H1 (cell line): ENCODE results near the gene WRAP53. TPM values are rescaled to one million over a fixed set of nuclear protein-coding genes. Genes with fewer than 3 reads are reported as not detected.
A peak's percentile ranks its signal among the peaks of the same experiment; 100 is the strongest.

ENCODE experiments used
- CTCF ChIA-PET: fragments of 300-600 bp; sonication (Branson Sonifier 250); formaldehyde crosslinking; loops from one replicate; lab custom pipeline; 2021; ENCODE audit not compliant: partially characterized antibody; lab: Charles Lee
- POLR2A ChIA-PET: fragments of 300-600 bp; sonication (Branson Sonifier 250); formaldehyde crosslinking; loops from one replicate; lab custom pipeline; 2021; ENCODE audit warnings: inconsistent platforms; ENCODE audit not compliant: partially characterized antibody; lab: Charles Lee
- DNase-seq, 2 experiments: peaks; one replicate each; pipeline versions ENCODE4 v3.0.0 to v3.0.0-alpha.2; 2010 to 2022; ENCODE audit warnings: low spot score in 2 of 2, low read depth in 1 of 2, mixed read lengths in 1 of 2
- FAIRE-seq: peaks from 2 replicates; lab custom pipeline; 2011; peaks lifted over from hg19 to GRCh38; lab: Jason Lieb, UNC
- H2AFZ ChIP-seq: 2 replicates; pipeline ENCODE4 v1.8.1; 2012; ENCODE audit warnings: low read length, inconsistent platforms
- H2AK5ac ChIP-seq: 2 replicates; pipeline ENCODE4 v1.6.1; 2013; ENCODE audit warnings: low read depth, low read length
- H2BK120ac ChIP-seq: replicated peaks from 2 replicates; pipeline ENCODE3; 2013; ENCODE audit warnings: low read depth, low read length, inconsistent platforms
- H2BK12ac ChIP-seq: 2 replicates; pipeline ENCODE4 v1.6.1; 2013; ENCODE audit warnings: low read depth, low read length
- H2BK15ac ChIP-seq: 2 replicates; pipeline ENCODE4 v1.6.1; 2013; ENCODE audit warnings: low read length
- H2BK20ac ChIP-seq: 2 replicates; pipeline ENCODE4 v1.6.1; 2013; ENCODE audit warnings: low read length
- H2BK5ac ChIP-seq: 2 replicates; pipeline ENCODE4 v1.6.1; 2013; ENCODE audit warnings: low read depth, low read length
- H3K14ac ChIP-seq: 2 replicates; pipeline ENCODE4 v1.6.1; 2013; ENCODE audit warnings: inconsistent platforms; ENCODE audit not compliant: insufficient read length
- H3K18ac ChIP-seq: 2 replicates; pipeline ENCODE4 v1.6.1; 2013; ENCODE audit warnings: low read length; ENCODE audit errors: extremely low read depth
- H3K23ac ChIP-seq: 2 replicates; pipeline ENCODE4 v1.6.1; 2013; ENCODE audit warnings: inconsistent platforms; ENCODE audit not compliant: insufficient read length
- H3K23me2 ChIP-seq: 2 replicates; pipeline ENCODE4 v1.6.1; 2013; ENCODE audit warnings: low read depth, low read length
- H3K27ac ChIP-seq: 2 replicates; pipeline ENCODE4 v1.6.1; 2011; ENCODE audit warnings: low read depth, low read length, inconsistent platforms
- H3K27me3 ChIP-seq, 4 experiments: replicated peaks in 1 of 4; 1 replicate in 1 of 4; 2 replicates in 3 of 4; pipeline versions ENCODE4 v1.6.1 to v1.8.1; 2011 to 2013; ENCODE audit warnings: low read length in 3 of 4, mild to moderate bottlenecking in 3 of 4, inconsistent platforms in 2 of 4, mixed read lengths in 2 of 4, moderate library complexity in 1 of 4; ENCODE audit not compliant: control insufficient read depth in 3 of 4, insufficient read depth in 3 of 4; ENCODE audit errors: extremely low read depth in 1 of 4
- H3K36me3 ChIP-seq, 4 experiments: 2 replicates each; pipeline versions ENCODE4 v1.6.1 to v1.8.1; 2011 to 2013; ENCODE audit warnings: mild to moderate bottlenecking in 4 of 4, low read length in 3 of 4, moderate library complexity in 2 of 4, control low read depth in 1 of 4, inconsistent platforms in 1 of 4; ENCODE audit not compliant: insufficient read depth in 4 of 4, control insufficient read depth in 2 of 4
- H3K4ac ChIP-seq: replicated peaks from 2 replicates; pipeline ENCODE3; 2013; ENCODE audit warnings: low read length, low read depth, mixed read lengths, inconsistent platforms; ENCODE audit not compliant: insufficient read length
- H3K4me1 ChIP-seq, 4 experiments: replicated peaks in 1 of 4; 1 replicate in 1 of 4; 2 replicates in 3 of 4; pipeline versions ENCODE4 v1.6.1 to v1.8.1; 2011 to 2013; ENCODE audit warnings: low read length in 3 of 4, inconsistent platforms in 2 of 4, mixed read lengths in 1 of 4; ENCODE audit not compliant: insufficient read depth in 4 of 4, control insufficient read depth in 3 of 4
- H3K4me2 ChIP-seq, 2 experiments: 2 replicates each; pipeline versions ENCODE4 v1.6.1 to v1.8.1; 2011 to 2013; ENCODE audit warnings: low read depth in 2 of 2, low read length in 2 of 2, control low read depth in 1 of 2, inconsistent platforms in 1 of 2, mild to moderate bottlenecking in 1 of 2; ENCODE audit not compliant: insufficient read depth in 1 of 2
- H3K4me3 ChIP-seq, 4 experiments: fragments of 200-600, 300-600 bp in 1 of 4; sonication (generic), shearing (Covaris generic), sonication (Bioruptor Twin) in 1 of 4; 2 replicates each; pipeline versions ENCODE4 v1.5.1 to v1.8.1; 2011 to 2016; ENCODE audit warnings: low read length in 4 of 4, low read depth in 3 of 4, control low read depth in 2 of 4, inconsistent platforms in 2 of 4, mild to moderate bottlenecking in 2 of 4, mixed read lengths in 1 of 4, moderate library complexity in 1 of 4; ENCODE audit not compliant: insufficient read depth in 2 of 4; ENCODE audit errors: extremely low read depth in 1 of 4
- H3K56ac ChIP-seq: replicated peaks from 2 replicates; pipeline ENCODE3; 2013; ENCODE audit warnings: low read depth, mild to moderate bottlenecking, mixed read lengths, low read length, inconsistent platforms; ENCODE audit not compliant: insufficient read length
- H3K79me1 ChIP-seq: 2 replicates; pipeline ENCODE4 v1.6.1; 2013; ENCODE audit warnings: low read depth, low read length, control low read depth
- H3K79me2 ChIP-seq, 2 experiments: 2 replicates each; pipeline versions ENCODE4 v1.6.1 to v1.8.1; 2012 to 2013; ENCODE audit warnings: low read length in 2 of 2, mild to moderate bottlenecking in 2 of 2, inconsistent platforms in 1 of 2; ENCODE audit not compliant: insufficient read depth in 2 of 2, control insufficient read depth in 1 of 2
- H3K9ac ChIP-seq, 4 experiments: replicated peaks in 1 of 4; 1 replicate in 1 of 4; 2 replicates in 3 of 4; pipeline versions ENCODE4 v1.6.1 to v1.8.1; 2011 to 2013; ENCODE audit warnings: low read depth in 3 of 4, low read length in 3 of 4, control low read depth in 2 of 4, mild to moderate bottlenecking in 2 of 4, moderate library complexity in 2 of 4, inconsistent platforms in 1 of 4; ENCODE audit errors: extremely low read depth in 1 of 4
- H3K9me3 ChIP-seq, 2 experiments: 2 replicates each; pipeline versions ENCODE4 v1.6.1 to v1.8.1; 2012 to 2013; ENCODE audit warnings: mild to moderate bottlenecking in 2 of 2, moderate library complexity in 2 of 2, control low read depth in 1 of 2, inconsistent platforms in 1 of 2, low read depth in 1 of 2, low read length in 1 of 2, mixed read lengths in 1 of 2; ENCODE audit not compliant: insufficient read depth in 2 of 2
- H4K20me1 ChIP-seq, 2 experiments: replicated peaks in 1 of 2; 2 replicates each; pipeline versions ENCODE3 to v1.8.1; 2011 to 2013; ENCODE audit warnings: inconsistent platforms in 2 of 2, low read length in 2 of 2, mild to moderate bottlenecking in 1 of 2; ENCODE audit not compliant: insufficient read depth in 2 of 2, control insufficient read depth in 1 of 2
- H4K5ac ChIP-seq: 2 replicates; pipeline ENCODE4 v1.6.1; 2013; ENCODE audit warnings: low read length, low read depth, mixed read lengths, inconsistent platforms; ENCODE audit not compliant: insufficient read length
- H4K8ac ChIP-seq: 2 replicates; pipeline ENCODE4 v1.8.0; 2013; ENCODE audit warnings: mild to moderate bottlenecking, moderate library complexity, low read length, inconsistent platforms; ENCODE audit not compliant: insufficient read depth; ENCODE audit errors: extremely low read depth
- H4K91ac ChIP-seq: replicated peaks from 2 replicates; pipeline ENCODE3; 2013; ENCODE audit warnings: low read length, mixed read lengths, inconsistent platforms; ENCODE audit not compliant: insufficient read length
- KDM1A ChIP-seq: fragments of 200-600, 300-600 bp; sonication (generic); IDR thresholded peaks from 2 replicates; pipeline ENCODE4 v1.7.1; 2016; ENCODE audit warnings: mild to moderate bottlenecking, low read length, borderline replicate concordance
- RNF2 ChIP-seq: fragments of 200-900, 300-1000 bp; sonication (generic); IDR thresholded peaks from 2 replicates; pipeline ENCODE4 v1.7.1; 2016; ENCODE audit warnings: borderline replicate concordance, low read depth, mild to moderate bottlenecking, antibody characterized with exemption, low read length; ENCODE audit not compliant: poor library complexity, severe bottlenecking; ENCODE audit errors: missing control alignments
- WGBS, 2 experiments: shearing (Covaris generic) in 1 of 2; methylation state at CpG; one replicate each; pipeline versions ENCODE4 v1.1.6 to v1.1.7; 2013 to 2015; ENCODE audit warnings: low lambda C conversion rate in 2 of 2, mixed read lengths in 2 of 2, inconsistent platforms in 1 of 2, low coverage in 1 of 2, missing lambda C conversion rate in 1 of 2; ENCODE audit not compliant: insufficient replicate concordance in 2 of 2, insufficient coverage in 1 of 2, insufficient read length in 1 of 2; ENCODE audit errors: extremely low coverage in 1 of 2, missing lambda C conversion rate in 1 of 2; 5-methylcytosine and 5-hydroxymethylcytosine counted together
- polyA plus RNA-seq, 7 experiments: library from polyadenylated mRNA; depleted of rRNA in 3 of 7; stranded (reverse) in 5 of 7; unstranded in 2 of 7; fragments of >200 nt in 5 of 7; fragments of 200-250 nt in 2 of 7; gene quantifications; 1 replicate in 5 of 7; 2 replicates in 1 of 7; 4 replicates in 1 of 7; pipeline versions ENCODE4 v1.2.1 to v1.2.3, GENCODE V29; 2011 to 2013; ENCODE audit warnings: missing spikeins in 2 of 7, mixed read lengths in 2 of 7
- total RNA-seq: library from RNA; stranded (reverse); fragmentation: NEBNext Ultra II Directional; extraction: Animal tissue kit (Norgen Biotek cat#: 25700); gene quantifications from 2 replicates; pipeline ENCODE4 v1.2.1, GENCODE V29; 2021

WRAP53 gene
- total and polyA plus RNA-seq, 2 of the 8 experiments (the other 6 are each of a cell fraction or from before 2014, with no cell fraction given) = 29.2 to 30.1 TPM

GRCh38 chr17:7710301-7710700, 22.0 kb downstream of the WRAP53 start:
- peaks cover 8% of the 10 kb centered on the region; the same call in 1 of the 2 replicates for H3K23me2 ChIP-seq
- H3K9me3 ChIP-seq = no peaks in the 10 kb centered on the region
- FAIRE-seq = no peak
- no peak overlapping the region for H3K23ac ChIP-seq
- WGBS, 2 experiments = 80% methylated on average over 7 of the region's 7 CpGs; no CpG with 5 or more reads in 1 of the 2 experiments
- no peak overlapping the region for H3K14ac ChIP-seq
- H2BK15ac ChIP-seq = no peak overlapping the region; the same call in 1 of the 2 replicates
- H4K91ac ChIP-seq = no peak overlapping the region
- TF ChIP-seq KDM1A (no peak), RNF2 (no peak)
- TF ChIP-seq, all 59 proteins: peak for 0
- Histone ChIP-seq H3K4me3 (no peak overlapping the region), H3K27ac (no peak overlapping the region), H2BK12ac (0 out of 2 replicates have a peak overlapping the region, but pooled peaks have one; percentile 39), H2AFZ (no peak overlapping the region), H4K20me1 (peaks cover 0 to 5% of the 10 kb centered on the region in 2 experiments), H3K56ac (no peak overlapping the region), H3K4me2 (no peak overlapping the region), H2AK5ac (0 out of 2 replicates have a peak overlapping the region, but pooled peaks have one; percentile 53), H3K4me1 (peaks cover 3 to 18% (median 10%) of the 10 kb centered on the region in 4 experiments), H2BK120ac (no peak overlapping the region), H3K79me2 (no peaks in the 10 kb centered on the region), H3K36me3 (no peaks in the 10 kb centered on the region), H3K9ac (no peak overlapping the region), H3K79me1 (no peaks in the 10 kb centered on the region; the same call in 1 of the 2 replicates), H2BK20ac (no peak overlapping the region), H3K18ac (no peak overlapping the region), H2BK5ac (no peak overlapping the region), H4K5ac (no peak overlapping the region), H4K8ac (no peak overlapping the region), H3K4ac (no peak overlapping the region), H3K27me3 (peaks cover 0 to 7% (median 1%) of the 10 kb centered on the region in 4 experiments; a peak in 2 of 7 replicates)
- ChIA-PET CTCF (interaction anchor here (0.6 to 10.1 kb wide), 13 partner anchors 9 to 629 kb away, joined by 3 to 86 read pairs (median 4); partner anchors contain the start of genes SAT2, SHBG, TP53 and WRAP53), POLR2A (interaction anchor here (8.8 kb wide), 1 partner anchor 23 kb away, joined by 88 read pairs; the partner anchor contains the start of genes TP53 and WRAP53)
- no peak for DNase-seq
